ENCODE results near the gene RASAL2. TPM values are rescaled to one million over a fixed set of nuclear protein-coding genes. Genes with fewer than 3 reads are reported as not detected.

The RASAL2 gene
- total RNA-seq, 1 donor from 2014 or later: 44.2 TPM

DNA sequence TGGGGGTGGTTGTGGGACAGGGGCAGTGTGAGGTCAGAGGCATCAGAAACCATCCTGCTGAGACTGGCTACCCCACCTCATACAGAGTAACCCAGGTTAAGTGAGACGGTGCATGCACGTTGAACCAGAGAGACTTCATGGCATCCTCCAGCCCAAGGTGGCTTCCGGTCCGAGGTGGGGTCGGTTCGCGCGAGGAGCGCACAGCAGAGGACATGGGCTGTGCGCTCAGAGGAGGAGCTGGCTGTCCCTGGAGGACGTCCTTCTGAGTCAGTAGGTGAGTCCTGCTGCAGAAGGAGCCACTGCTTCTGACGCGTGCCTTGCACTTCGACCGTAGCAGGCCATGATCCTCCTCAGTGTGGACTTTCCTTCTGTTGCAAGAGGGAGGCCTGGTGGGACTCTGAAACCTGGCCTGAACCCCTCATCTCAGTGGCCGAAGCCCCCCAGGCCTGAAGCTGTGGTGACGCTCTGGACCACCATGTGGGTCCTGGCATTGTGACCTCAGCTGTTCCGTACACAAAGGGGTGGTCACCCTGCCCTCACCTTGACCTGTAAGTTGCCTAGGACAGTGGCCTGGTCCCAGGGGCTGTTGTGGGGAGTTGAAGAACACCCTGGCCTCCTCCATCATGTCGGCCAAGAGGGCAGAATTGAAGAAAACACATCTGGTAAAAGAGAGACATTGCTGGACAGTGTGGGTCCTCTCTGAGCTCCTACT is 418.8 kb downstream of the RASAL2 start, which contains the start of gene TEX35:
Gene TEX35, plus strand, starts transcription at position 544 of the 712 bp plus-strand sequence. Its CDS starts 80 bp downstream, at position 624.
- Histone ChIP-seq H3K4me3 (ENCODE audit: insufficient read depth, low read depth, low read length) (no peak within 1 kb of the TSS), H3K9ac (ENCODE audit: low read length) (no peak within 1 kb of the TSS), H2AFZ (ENCODE audit: low read depth, low read length) (no peak within 1 kb of the TSS), H3K4me2 (ENCODE audit: low read length) (no peak within 1 kb of the TSS), H4K20me1 (ENCODE audit: insufficient read depth, low read length) (no peaks in the 10 kb centered on the region), H3K36me3 (ENCODE audit: insufficient read depth, low read length) (no peaks in the 10 kb centered on the region), H3K4me1 (ENCODE audit: insufficient read depth, low read length) (no peaks in the 10 kb centered on the region), H3K9me3 (ENCODE audit: insufficient read depth, low read depth, low read length) (no peaks in the 10 kb centered on the region), H3K27me3 (ENCODE audit: insufficient read depth, low read length) (no peaks in the 10 kb centered on the region), H3K27ac (ENCODE audit: low read depth, low read length) (no peak within 1 kb of the TSS), H3K79me2 (ENCODE audit: insufficient read depth, low read length) (no peaks in the 10 kb centered on the region)
- Mint-ChIP-seq H3K4me1 (ENCODE audit: low read depth, unreplicated experiment) (peaks cover 12% of the 10 kb centered on the region), H3K27me3 (ENCODE audit: low read depth, unreplicated experiment) (peaks cover 5% of the 10 kb centered on the region), H3K36me3 (ENCODE audit: low read depth, unreplicated experiment) (no peaks in the 10 kb centered on the region), H3K9me3 (ENCODE audit: unreplicated experiment) (peaks cover under 1% of the 10 kb centered on the region), H3K4me3 (ENCODE audit: unreplicated experiment) (no peak within 1 kb of the TSS), H3K27ac (ENCODE audit: unreplicated experiment) (no peak within 1 kb of the TSS)
- no peak for FAIRE-seq
- no peak for TF ChIP-seq EZH2 (IDR thresholded peaks at IDR 0.05; ENCODE audit: insufficient read depth, low read length)
- TF ChIP-seq, protein P1, sequence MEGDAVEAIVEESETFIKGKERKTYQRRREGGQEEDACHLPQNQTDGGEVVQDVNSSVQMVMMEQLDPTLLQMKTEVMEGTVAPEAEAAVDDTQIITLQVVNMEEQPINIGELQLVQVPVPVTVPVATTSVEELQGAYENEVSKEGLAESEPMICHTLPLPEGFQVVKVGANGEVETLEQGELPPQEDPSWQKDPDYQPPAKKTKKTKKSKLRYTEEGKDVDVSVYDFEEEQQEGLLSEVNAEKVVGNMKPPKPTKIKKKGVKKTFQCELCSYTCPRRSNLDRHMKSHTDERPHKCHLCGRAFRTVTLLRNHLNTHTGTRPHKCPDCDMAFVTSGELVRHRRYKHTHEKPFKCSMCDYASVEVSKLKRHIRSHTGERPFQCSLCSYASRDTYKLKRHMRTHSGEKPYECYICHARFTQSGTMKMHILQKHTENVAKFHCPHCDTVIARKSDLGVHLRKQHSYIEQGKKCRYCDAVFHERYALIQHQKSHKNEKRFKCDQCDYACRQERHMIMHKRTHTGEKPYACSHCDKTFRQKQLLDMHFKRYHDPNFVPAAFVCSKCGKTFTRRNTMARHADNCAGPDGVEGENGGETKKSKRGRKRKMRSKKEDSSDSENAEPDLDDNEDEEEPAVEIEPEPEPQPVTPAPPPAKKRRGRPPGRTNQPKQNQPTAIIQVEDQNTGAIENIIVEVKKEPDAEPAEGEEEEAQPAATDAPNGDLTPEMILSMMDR (IDR thresholded peaks at IDR 0.05; ENCODE audit: insufficient read depth, low read depth, low read length): no peak
- no peak for DNase-seq (ENCODE audit: low read depth)

- H3K27me3 Mint-ChIP-seq (ENCODE audit: low read depth, unreplicated experiment): peaks cover 5% of the 10 kb centered on the region
Observed at GRCh38 chr1:178513278-178513983, 419.5 kb downstream of the RASAL2 start.

More at GRCh38 chr1:178513278-178513983, 419.5 kb downstream of the RASAL2 start:
- Mint-ChIP-seq H3K36me3 (ENCODE audit: low read depth, unreplicated experiment) (no peaks in the 10 kb centered on the region), H3K27ac (ENCODE audit: unreplicated experiment) (no peak overlapping the region), H3K4me3 (ENCODE audit: unreplicated experiment) (no peak overlapping the region), H3K9me3 (ENCODE audit: unreplicated experiment) (no peaks in the 10 kb centered on the region), H3K4me1 (ENCODE audit: low read depth, unreplicated experiment) (peaks cover 12% of the 10 kb centered on the region)
- Histone ChIP-seq H3K4me1 (ENCODE audit: insufficient read depth, low read length) (no peaks in the 10 kb centered on the region), H3K9me3 (ENCODE audit: insufficient read depth, low read depth, low read length) (no peaks in the 10 kb centered on the region), H3K79me2 (ENCODE audit: insufficient read depth, low read length) (no peaks in the 10 kb centered on the region), H3K27me3 (ENCODE audit: insufficient read depth, low read length) (no peaks in the 10 kb centered on the region), H2AFZ (ENCODE audit: low read depth, low read length) (no peak overlapping the region), H3K4me3 (ENCODE audit: insufficient read depth, low read depth, low read length) (no peak overlapping the region), H3K9ac (ENCODE audit: low read length) (no peak overlapping the region), H4K20me1 (ENCODE audit: insufficient read depth, low read length) (no peaks in the 10 kb centered on the region), H3K4me2 (ENCODE audit: low read length) (no peak overlapping the region), H3K27ac (ENCODE audit: low read depth, low read length) (no peak overlapping the region), H3K36me3 (ENCODE audit: insufficient read depth, low read length) (no peaks in the 10 kb centered on the region)
- TF ChIP-seq EZH2 (IDR thresholded peaks at IDR 0.05; ENCODE audit: insufficient read depth, low read length): no peak
- TF ChIP-seq, protein P1 (IDR thresholded peaks at IDR 0.05; ENCODE audit: insufficient read depth, low read depth, low read length): peak; percentile 5
- FAIRE-seq: no peak
- no peak for DNase-seq (ENCODE audit: low read depth)
